ENCODE measurements around the gene CCL24. TPM values are rescaled to one million over a fixed set of nuclear protein-coding genes. Genes with fewer than 3 reads are reported as not detected.

The CCL24 gene
- total RNA-seq, 1 experiment from 2014 or later = not detected

- ChIA-PET POLR2A (no interaction called here), CTCF (no interaction called here)
- H3K27ac Mint-ChIP-seq = peak overlapping the region; percentile 32; the same call in 1 of the 2 replicates
- no peaks in the 10 kb centered on the region for H3K36me3 Mint-ChIP-seq
- H3K4me3 Mint-ChIP-seq = no peak overlapping the region
- TF ChIP-seq, protein P1, sequence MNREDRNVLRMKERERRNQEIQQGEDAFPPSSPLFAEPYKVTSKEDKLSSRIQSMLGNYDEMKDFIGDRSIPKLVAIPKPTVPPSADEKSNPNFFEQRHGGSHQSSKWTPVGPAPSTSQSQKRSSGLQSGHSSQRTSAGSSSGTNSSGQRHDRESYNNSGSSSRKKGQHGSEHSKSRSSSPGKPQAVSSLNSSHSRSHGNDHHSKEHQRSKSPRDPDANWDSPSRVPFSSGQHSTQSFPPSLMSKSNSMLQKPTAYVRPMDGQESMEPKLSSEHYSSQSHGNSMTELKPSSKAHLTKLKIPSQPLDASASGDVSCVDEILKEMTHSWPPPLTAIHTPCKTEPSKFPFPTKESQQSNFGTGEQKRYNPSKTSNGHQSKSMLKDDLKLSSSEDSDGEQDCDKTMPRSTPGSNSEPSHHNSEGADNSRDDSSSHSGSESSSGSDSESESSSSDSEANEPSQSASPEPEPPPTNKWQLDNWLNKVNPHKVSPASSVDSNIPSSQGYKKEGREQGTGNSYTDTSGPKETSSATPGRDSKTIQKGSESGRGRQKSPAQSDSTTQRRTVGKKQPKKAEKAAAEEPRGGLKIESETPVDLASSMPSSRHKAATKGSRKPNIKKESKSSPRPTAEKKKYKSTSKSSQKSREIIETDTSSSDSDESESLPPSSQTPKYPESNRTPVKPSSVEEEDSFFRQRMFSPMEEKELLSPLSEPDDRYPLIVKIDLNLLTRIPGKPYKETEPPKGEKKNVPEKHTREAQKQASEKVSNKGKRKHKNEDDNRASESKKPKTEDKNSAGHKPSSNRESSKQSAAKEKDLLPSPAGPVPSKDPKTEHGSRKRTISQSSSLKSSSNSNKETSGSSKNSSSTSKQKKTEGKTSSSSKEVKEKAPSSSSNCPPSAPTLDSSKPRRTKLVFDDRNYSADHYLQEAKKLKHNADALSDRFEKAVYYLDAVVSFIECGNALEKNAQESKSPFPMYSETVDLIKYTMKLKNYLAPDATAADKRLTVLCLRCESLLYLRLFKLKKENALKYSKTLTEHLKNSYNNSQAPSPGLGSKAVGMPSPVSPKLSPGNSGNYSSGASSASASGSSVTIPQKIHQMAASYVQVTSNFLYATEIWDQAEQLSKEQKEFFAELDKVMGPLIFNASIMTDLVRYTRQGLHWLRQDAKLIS (CRISPR knock-in tag; IDR thresholded peaks at IDR 0.05; ENCODE audit: borderline replicate concordance) = no peak
- TF ChIP-seq, protein P2, sequence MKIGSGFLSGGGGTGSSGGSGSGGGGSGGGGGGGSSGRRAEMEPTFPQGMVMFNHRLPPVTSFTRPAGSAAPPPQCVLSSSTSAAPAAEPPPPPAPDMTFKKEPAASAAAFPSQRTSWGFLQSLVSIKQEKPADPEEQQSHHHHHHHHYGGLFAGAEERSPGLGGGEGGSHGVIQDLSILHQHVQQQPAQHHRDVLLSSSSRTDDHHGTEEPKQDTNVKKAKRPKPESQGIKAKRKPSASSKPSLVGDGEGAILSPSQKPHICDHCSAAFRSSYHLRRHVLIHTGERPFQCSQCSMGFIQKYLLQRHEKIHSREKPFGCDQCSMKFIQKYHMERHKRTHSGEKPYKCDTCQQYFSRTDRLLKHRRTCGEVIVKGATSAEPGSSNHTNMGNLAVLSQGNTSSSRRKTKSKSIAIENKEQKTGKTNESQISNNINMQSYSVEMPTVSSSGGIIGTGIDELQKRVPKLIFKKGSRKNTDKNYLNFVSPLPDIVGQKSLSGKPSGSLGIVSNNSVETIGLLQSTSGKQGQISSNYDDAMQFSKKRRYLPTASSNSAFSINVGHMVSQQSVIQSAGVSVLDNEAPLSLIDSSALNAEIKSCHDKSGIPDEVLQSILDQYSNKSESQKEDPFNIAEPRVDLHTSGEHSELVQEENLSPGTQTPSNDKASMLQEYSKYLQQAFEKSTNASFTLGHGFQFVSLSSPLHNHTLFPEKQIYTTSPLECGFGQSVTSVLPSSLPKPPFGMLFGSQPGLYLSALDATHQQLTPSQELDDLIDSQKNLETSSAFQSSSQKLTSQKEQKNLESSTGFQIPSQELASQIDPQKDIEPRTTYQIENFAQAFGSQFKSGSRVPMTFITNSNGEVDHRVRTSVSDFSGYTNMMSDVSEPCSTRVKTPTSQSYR (CRISPR knock-in tag; IDR thresholded peaks at IDR 0.05) = no peak
- TF ChIP-seq ZNF423 (CRISPR knock-in tag; IDR thresholded peaks at IDR 0.05) = no peak
- no peak for TF ChIP-seq AR (CRISPR knock-in tag; IDR thresholded peaks at IDR 0.05)
- no peak for TF ChIP-seq NR2C2 (CRISPR knock-in tag; IDR thresholded peaks at IDR 0.05)
- TF ChIP-seq IRF1 (CRISPR knock-in tag; IDR thresholded peaks at IDR 0.05) = no peak
- TF ChIP-seq NFE2L1 (CRISPR knock-in tag; IDR thresholded peaks at IDR 0.05) = no peak
- no peak for TF ChIP-seq FOXK1 (CRISPR knock-in tag; IDR thresholded peaks at IDR 0.05)
- TF ChIP-seq, protein P3, sequence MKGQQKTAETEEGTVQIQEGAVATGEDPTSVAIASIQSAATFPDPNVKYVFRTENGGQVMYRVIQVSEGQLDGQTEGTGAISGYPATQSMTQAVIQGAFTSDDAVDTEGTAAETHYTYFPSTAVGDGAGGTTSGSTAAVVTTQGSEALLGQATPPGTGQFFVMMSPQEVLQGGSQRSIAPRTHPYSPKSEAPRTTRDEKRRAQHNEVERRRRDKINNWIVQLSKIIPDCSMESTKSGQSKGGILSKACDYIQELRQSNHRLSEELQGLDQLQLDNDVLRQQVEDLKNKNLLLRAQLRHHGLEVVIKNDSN (CRISPR knock-in tag; IDR thresholded peaks at IDR 0.05) = no peak
- TF ChIP-seq ZNF219 (CRISPR knock-in tag; IDR thresholded peaks at IDR 0.05; ENCODE audit: borderline replicate concordance) = no peak
- no peak for TF ChIP-seq RORB (CRISPR knock-in tag; IDR thresholded peaks at IDR 0.05)
- TF ChIP-seq, protein P4, sequence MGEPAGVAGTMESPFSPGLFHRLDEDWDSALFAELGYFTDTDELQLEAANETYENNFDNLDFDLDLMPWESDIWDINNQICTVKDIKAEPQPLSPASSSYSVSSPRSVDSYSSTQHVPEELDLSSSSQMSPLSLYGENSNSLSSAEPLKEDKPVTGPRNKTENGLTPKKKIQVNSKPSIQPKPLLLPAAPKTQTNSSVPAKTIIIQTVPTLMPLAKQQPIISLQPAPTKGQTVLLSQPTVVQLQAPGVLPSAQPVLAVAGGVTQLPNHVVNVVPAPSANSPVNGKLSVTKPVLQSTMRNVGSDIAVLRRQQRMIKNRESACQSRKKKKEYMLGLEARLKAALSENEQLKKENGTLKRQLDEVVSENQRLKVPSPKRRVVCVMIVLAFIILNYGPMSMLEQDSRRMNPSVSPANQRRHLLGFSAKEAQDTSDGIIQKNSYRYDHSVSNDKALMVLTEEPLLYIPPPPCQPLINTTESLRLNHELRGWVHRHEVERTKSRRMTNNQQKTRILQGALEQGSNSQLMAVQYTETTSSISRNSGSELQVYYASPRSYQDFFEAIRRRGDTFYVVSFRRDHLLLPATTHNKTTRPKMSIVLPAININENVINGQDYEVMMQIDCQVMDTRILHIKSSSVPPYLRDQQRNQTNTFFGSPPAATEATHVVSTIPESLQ (CRISPR knock-in tag; IDR thresholded peaks at IDR 0.05) = no peak
- TF ChIP-seq SMAD4 (CRISPR knock-in tag; IDR thresholded peaks at IDR 0.05) = no peak
- TF ChIP-seq ETV6 (CRISPR knock-in tag; IDR thresholded peaks at IDR 0.05) = no peak
- no peak for TF ChIP-seq E2F1 (CRISPR knock-in tag; IDR thresholded peaks at IDR 0.05)
- TF ChIP-seq TCF7 (CRISPR knock-in tag; IDR thresholded peaks at IDR 0.05; ENCODE audit: low read depth) = no peak
- TF ChIP-seq, protein P5, sequence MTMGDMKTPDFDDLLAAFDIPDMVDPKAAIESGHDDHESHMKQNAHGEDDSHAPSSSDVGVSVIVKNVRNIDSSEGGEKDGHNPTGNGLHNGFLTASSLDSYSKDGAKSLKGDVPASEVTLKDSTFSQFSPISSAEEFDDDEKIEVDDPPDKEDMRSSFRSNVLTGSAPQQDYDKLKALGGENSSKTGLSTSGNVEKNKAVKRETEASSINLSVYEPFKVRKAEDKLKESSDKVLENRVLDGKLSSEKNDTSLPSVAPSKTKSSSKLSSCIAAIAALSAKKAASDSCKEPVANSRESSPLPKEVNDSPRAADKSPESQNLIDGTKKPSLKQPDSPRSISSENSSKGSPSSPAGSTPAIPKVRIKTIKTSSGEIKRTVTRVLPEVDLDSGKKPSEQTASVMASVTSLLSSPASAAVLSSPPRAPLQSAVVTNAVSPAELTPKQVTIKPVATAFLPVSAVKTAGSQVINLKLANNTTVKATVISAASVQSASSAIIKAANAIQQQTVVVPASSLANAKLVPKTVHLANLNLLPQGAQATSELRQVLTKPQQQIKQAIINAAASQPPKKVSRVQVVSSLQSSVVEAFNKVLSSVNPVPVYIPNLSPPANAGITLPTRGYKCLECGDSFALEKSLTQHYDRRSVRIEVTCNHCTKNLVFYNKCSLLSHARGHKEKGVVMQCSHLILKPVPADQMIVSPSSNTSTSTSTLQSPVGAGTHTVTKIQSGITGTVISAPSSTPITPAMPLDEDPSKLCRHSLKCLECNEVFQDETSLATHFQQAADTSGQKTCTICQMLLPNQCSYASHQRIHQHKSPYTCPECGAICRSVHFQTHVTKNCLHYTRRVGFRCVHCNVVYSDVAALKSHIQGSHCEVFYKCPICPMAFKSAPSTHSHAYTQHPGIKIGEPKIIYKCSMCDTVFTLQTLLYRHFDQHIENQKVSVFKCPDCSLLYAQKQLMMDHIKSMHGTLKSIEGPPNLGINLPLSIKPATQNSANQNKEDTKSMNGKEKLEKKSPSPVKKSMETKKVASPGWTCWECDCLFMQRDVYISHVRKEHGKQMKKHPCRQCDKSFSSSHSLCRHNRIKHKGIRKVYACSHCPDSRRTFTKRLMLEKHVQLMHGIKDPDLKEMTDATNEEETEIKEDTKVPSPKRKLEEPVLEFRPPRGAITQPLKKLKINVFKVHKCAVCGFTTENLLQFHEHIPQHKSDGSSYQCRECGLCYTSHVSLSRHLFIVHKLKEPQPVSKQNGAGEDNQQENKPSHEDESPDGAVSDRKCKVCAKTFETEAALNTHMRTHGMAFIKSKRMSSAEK (CRISPR knock-in tag; IDR thresholded peaks at IDR 0.05; ENCODE audit: borderline replicate concordance) = no peak
- TF ChIP-seq, protein P6, sequence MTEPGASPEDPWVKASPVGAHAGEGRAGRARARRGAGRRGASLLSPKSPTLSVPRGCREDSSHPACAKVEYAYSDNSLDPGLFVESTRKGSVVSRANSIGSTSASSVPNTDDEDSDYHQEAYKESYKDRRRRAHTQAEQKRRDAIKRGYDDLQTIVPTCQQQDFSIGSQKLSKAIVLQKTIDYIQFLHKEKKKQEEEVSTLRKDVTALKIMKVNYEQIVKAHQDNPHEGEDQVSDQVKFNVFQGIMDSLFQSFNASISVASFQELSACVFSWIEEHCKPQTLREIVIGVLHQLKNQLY (CRISPR knock-in tag; IDR thresholded peaks at IDR 0.05) = no peak
- ATAC-seq (no peak), DNase-seq (ENCODE audit: low spot score) (no peak)
- no peaks in the 10 kb centered on the region; the same call in 1 of the 2 replicates for H3K27me3 Mint-ChIP-seq (ENCODE audit: low read depth)
- no peaks in the 10 kb centered on the region for H3K4me1 Mint-ChIP-seq
- H3K9me3 Mint-ChIP-seq = peaks cover 5% of the 10 kb centered on the region
These were observed 36.6 kb upstream of the CCL24 start for GRCh38 chr7:75850235-75850634.
